Measurements from ENCODE around the gene REX1BD.

REX1BD gene

GRCh38 chr19:18603958-18604819, 15.6 kb downstream of the REX1BD start:
- DNase-seq: no peak

- no peak for DNase-seq
Observed at GRCh38 chr19:18604820-18605159, 16.2 kb downstream of the REX1BD start.

GRCh38 chr19:18605196-18605545, 16.6 kb downstream of the REX1BD start:
- DNase-seq: no peak

GRCh38 chr19:18605546-18606280, 17.1 kb downstream of the REX1BD start:
- DNase-seq: no peak

GRCh38 chr19:18606281-18607225, 18.0 kb downstream of the REX1BD start, which contains the start of gene CRLF1:
CRLF1 (minus strand) TSS chr19:18606799; CDS start chr19:18606656, 143 bp downstream.
- DNase-seq: no peak

GRCh38 chr19:18607226-18608101, 18.9 kb downstream of the REX1BD start:
- DNase-seq: no peak

- no peak for DNase-seq
Observed at GRCh38 chr19:18608102-18608804, 19.7 kb downstream of the REX1BD start.

GRCh38 chr19:18608805-18609716, 20.5 kb downstream of the REX1BD start:
- DNase-seq: no peak

GRCh38 chr19:18609717-18610051, 21.1 kb downstream of the REX1BD start:
- DNase-seq: no peak

- DNase-seq: no peak
Observed at GRCh38 chr19:18610245-18610555, 21.6 kb downstream of the REX1BD start.

GRCh38 chr19:18610556-18611326, 22.1 kb downstream of the REX1BD start:
- no peak for DNase-seq

GRCh38 chr19:18611327-18612050, 22.9 kb downstream of the REX1BD start:
- DNase-seq: peak; percentile 29

- DNase-seq: no peak
Observed at GRCh38 chr19:18612051-18612771, 23.6 kb downstream of the REX1BD start.

- no peak for DNase-seq
Observed at GRCh38 chr19:18612772-18613588, 24.4 kb downstream of the REX1BD start, which contains the start of gene TMEM59L. TMEM59L (plus strand) TSS chr19:18612870; CDS start chr19:18612959, 89 bp downstream.

GRCh38 chr19:18613589-18614234, 25.1 kb downstream of the REX1BD start:
- no peak for DNase-seq

- DNase-seq: no peak
Observed at GRCh38 chr19:18616023-18616422, 27.4 kb downstream of the REX1BD start.

GRCh38 chr19:18617562-18617961, 29.0 kb downstream of the REX1BD start:
- no peak for DNase-seq
